Measurements from ENCODE around the gene SLC6A6. TPM values are rescaled to one million over a fixed set of nuclear protein-coding genes. Genes with fewer than 3 reads are reported as not detected.
A peak's percentile ranks its signal among the peaks of the same experiment; 100 is the strongest.

The SLC6A6 gene
- total and polyA plus RNA-seq, 2 experiments from 2014 or later: 27.5 to 150 TPM

GRCh38 chr3:14457999-14458398 is 55.6 kb downstream of the SLC6A6 start:
- Mint-ChIP-seq H3K4me1 (peaks cover 13% of the 10 kb centered on the region), H3K9me3 (no peaks in the 10 kb centered on the region), H3K4me3 (no peak overlapping the region), H3K27ac (peak overlapping the region; percentile 85), H3K36me3 (ENCODE audit: low read depth) (peaks cover 55% of the 10 kb centered on the region), H3K27me3 (ENCODE audit: insufficient read depth, low read depth, poor library complexity) (peaks cover 23% of the 10 kb centered on the region)
- Histone ChIP-seq H3K79me2 (replicated peaks; ENCODE audit: insufficient read depth) (no peaks in the 10 kb centered on the region), H3F3A (replicated peaks; ENCODE audit: low read depth) (0 out of 2 replicates have a peak, but pooled peaks cover 9% of the 10 kb centered on the region), H4K20me1 (replicated peaks; ENCODE audit: insufficient read depth) (peaks cover 15% of the 10 kb centered on the region), H3K4me1 (ENCODE audit: insufficient read depth) (peaks cover 10% of the 10 kb centered on the region), H3K27ac (ENCODE audit: low read depth) (peak overlapping the region; percentile 83; the same call in 1 of the 2 replicates), H2AFZ (no peak overlapping the region), H3K4me2 (no peak overlapping the region), H3K4me3 (no peak overlapping the region), H3K9me2 (ENCODE audit: insufficient read depth) (no peaks in the 10 kb centered on the region), H3K27me3 (ENCODE audit: insufficient read depth) (no peaks in the 10 kb centered on the region), H3K36me3 (ENCODE audit: insufficient read depth) (peaks cover 34% of the 10 kb centered on the region)
- DNase-seq (ENCODE audit: low spot score) (peak; percentile 66), ATAC-seq (peak; percentile 83)
- TF ChIP-seq ZNF331 (CRISPR knock-in tag; IDR thresholded peaks at IDR 0.05; ENCODE audit: low read depth): no peak
- no peak for TF ChIP-seq EZH2phosphoT487 (IDR thresholded peaks at IDR 0.05; ENCODE audit: unreplicated experiment)
- no peak for TF ChIP-seq STAT1 (IDR thresholded peaks at IDR 0.05; ENCODE audit: unreplicated experiment)
- TF ChIP-seq CREB1 (CRISPR knock-in tag; IDR thresholded peaks at IDR 0.05; ENCODE audit: low read depth): no peak
- no peak for TF ChIP-seq ZNF462 (CRISPR knock-in tag; IDR thresholded peaks at IDR 0.05)
- TF ChIP-seq ETS1 (IDR thresholded peaks at IDR 0.05): no peak

All from GM23338 (cell line).